ENCODE measurements around the gene SLC41A2.

DNA sequence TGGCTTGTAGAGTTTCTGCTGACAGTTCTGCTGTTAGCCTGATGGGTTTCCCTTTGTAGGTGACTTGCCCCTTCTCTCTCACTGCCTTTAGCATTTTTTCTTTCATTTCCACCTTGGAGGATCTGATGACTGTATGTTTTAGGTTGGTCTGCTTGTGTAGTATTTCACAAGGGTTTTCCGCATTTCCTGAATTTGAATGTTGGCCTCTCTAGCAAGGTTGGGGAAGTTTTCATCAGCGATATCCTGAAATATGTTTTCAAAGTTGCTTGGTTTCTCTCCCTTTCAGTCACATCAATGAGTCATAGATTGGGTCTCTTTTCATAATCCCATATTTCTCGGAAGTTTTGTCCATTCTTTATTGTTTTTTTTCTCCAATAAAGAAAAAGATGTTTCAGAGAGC is 39.5 kb upstream of the SLC41A2 start:
- TF ChIP-seq ZNF274 (IDR thresholded peaks at IDR 0.05; ENCODE audit: low read depth, low read length) (no peak), YY1 (IDR thresholded peaks at IDR 0.05; ENCODE audit: insufficient read depth, insufficient read length) (no peak)

All from NT2/D1 (cell line).